HepG2 (cell line): ENCODE results near the gene ADI1. TPM values are rescaled to one million over a fixed set of nuclear protein-coding genes. Genes with fewer than 3 reads are reported as not detected.

Experiments
- HNRNPK ChIP-seq: fragments of 200-400 bp; formaldehyde crosslinking; IDR thresholded peaks from 2 replicates; pipeline ENCODE4 v1.6.1; 2018; ENCODE audit warnings: low read length, low read depth, moderate library complexity, mild to moderate bottlenecking; ENCODE audit not compliant: poor library complexity, severe bottlenecking
- KDM1A ChIP-seq: IDR thresholded peaks from 2 replicates; pipeline ENCODE4 v1.6.1; 2016; ENCODE audit warnings: missing compliant biosample characterization
- MBD4 ChIP-seq: IDR thresholded peaks from 2 replicates; pipeline ENCODE4 v1.6.1; 2012; ENCODE audit warnings: low read length, inconsistent platforms, borderline replicate concordance
- NCOR1 ChIP-seq: fragments of 200-600 bp; sonication (generic); IDR thresholded peaks from 2 replicates; pipeline ENCODE4 v1.7.0; 2017; ENCODE audit warnings: antibody characterized with exemption, low read length, borderline replicate concordance
- NONO ChIP-seq, 2 experiments: fragments of 450-650 bp in 1 of 2; sonication (generic) in 1 of 2; formaldehyde crosslinking in 1 of 2; IDR thresholded peaks in 1 of 2; conservative IDR thresholded peaks in 1 of 2; 2 replicates each; pipeline versions ENCODE4 v1.6.1 to v1.8.0; 2017 to 2022; ENCODE audit warnings: mild to moderate bottlenecking in 1 of 2, missing genetic modification reagents in 1 of 2, moderate library complexity in 1 of 2
- SSRP1 ChIP-seq: IDR thresholded peaks from 2 replicates; pipeline ENCODE4 v1.6.1; 2016; ENCODE audit warnings: control low read depth
- STAT5B ChIP-seq: sonication (generic); formaldehyde crosslinking; IDR thresholded peaks from 2 replicates; pipeline ENCODE4 v1.4.0; 2020; ENCODE audit warnings: missing genetic modification reagents
- SYNCRIP ChIP-seq: fragments of 200-400 bp; formaldehyde crosslinking; IDR thresholded peaks from 2 replicates; pipeline ENCODE4 v1.6.1; 2018; ENCODE audit warnings: mild to moderate bottlenecking, low read depth, low read length; ENCODE audit not compliant: insufficient read depth
- TBX2 ChIP-seq: sonication (generic); formaldehyde crosslinking; IDR thresholded peaks from 2 replicates; pipeline ENCODE4 v1.5.0; 2020; ENCODE audit warnings: missing genetic modification reagents, mild to moderate bottlenecking, borderline replicate concordance
- YY1 ChIP-seq: IDR thresholded peaks from 2 replicates; pipeline ENCODE4 v1.6.1; 2011; ENCODE audit warnings: low read length, low read depth, moderate library complexity, mild to moderate bottlenecking; ENCODE audit not compliant: insufficient read depth, insufficient replicate concordance
- ZFP36L1 ChIP-seq: sonication (generic); formaldehyde crosslinking; IDR thresholded peaks from 2 replicates; pipeline ENCODE4 v1.8.0; 2022; ENCODE audit warnings: mild to moderate bottlenecking, missing genetic modification reagents, moderate library complexity
- ZNF589 ChIP-seq: sonication (generic); formaldehyde crosslinking; conservative IDR thresholded peaks from 2 replicates; pipeline ENCODE4 v1.8.0; 2022; ENCODE audit warnings: mild to moderate bottlenecking, moderate library complexity, missing genetic modification reagents
- ZNF772 ChIP-seq: sonication (generic); formaldehyde crosslinking; IDR thresholded peaks from 2 replicates; pipeline ENCODE4 v1.5.0; 2020; ENCODE audit warnings: mild to moderate bottlenecking, missing genetic modification reagents
- ZNF841 ChIP-seq: sonication (generic); formaldehyde crosslinking; IDR thresholded peaks from 2 replicates; pipeline ENCODE4 v1.8.1; 2023; ENCODE audit warnings: missing genetic modification reagents, borderline replicate concordance
- ZSCAN25 ChIP-seq: sonication (generic); formaldehyde crosslinking; IDR thresholded peaks from 2 replicates; pipeline ENCODE4 v1.8.0; 2022; ENCODE audit warnings: mild to moderate bottlenecking, missing genetic modification reagents
- polyA plus RNA-seq, 8 experiments: library from polyadenylated mRNA; depleted of rRNA in 3 of 8; stranded (reverse) in 7 of 8; unstranded in 1 of 8; fragments of >200 nt; fragmentation: Illumina TruSeq in 4 of 8; extraction: Trizol in 4 of 8; gene quantifications; 2 replicates each; pipeline versions ENCODE4 v1.2.1 to v1.2.3, GENCODE V29; 2011 to 2016; ENCODE audit warnings: low read depth in 4 of 8, missing spikeins in 1 of 8, mixed read lengths in 1 of 8; ENCODE audit not compliant: insufficient read depth in 1 of 8
- total RNA-seq, 5 experiments: library from RNA; depleted of rRNA; stranded (reverse); fragments of >200 nt; fragmentation: Illumina TruSeq; extraction: Trizol; gene quantifications; 2 replicates each; pipeline ENCODE4 v1.2.3, GENCODE V29; 2016; ENCODE audit warnings: low read depth in 1 of 5
- TF ChIP-seq, protein P1 (sequence below): sonication (generic); formaldehyde crosslinking; IDR thresholded peaks from 2 replicates; pipeline ENCODE4 v1.4.0; 2020; ENCODE audit warnings: mild to moderate bottlenecking, missing genetic modification reagents
- TF ChIP-seq, protein P2 (sequence below): sonication (generic); formaldehyde crosslinking; IDR thresholded peaks from 2 replicates; pipeline ENCODE4 v1.8.1; 2023; ENCODE audit warnings: mild to moderate bottlenecking, moderate library complexity, missing genetic modification reagents
- TF ChIP-seq, protein P3 (sequence below): sonication (generic); formaldehyde crosslinking; IDR thresholded peaks from 2 replicates; pipeline ENCODE4 v1.5.0; 2020; ENCODE audit warnings: mild to moderate bottlenecking, missing genetic modification reagents, borderline replicate concordance

Gene ADI1
- total and polyA plus RNA-seq, 2 of the 13 experiments (the other 11 are each of a cell fraction or from before 2014, with no cell fraction given) = 28.7 to 123 TPM

DNA sequence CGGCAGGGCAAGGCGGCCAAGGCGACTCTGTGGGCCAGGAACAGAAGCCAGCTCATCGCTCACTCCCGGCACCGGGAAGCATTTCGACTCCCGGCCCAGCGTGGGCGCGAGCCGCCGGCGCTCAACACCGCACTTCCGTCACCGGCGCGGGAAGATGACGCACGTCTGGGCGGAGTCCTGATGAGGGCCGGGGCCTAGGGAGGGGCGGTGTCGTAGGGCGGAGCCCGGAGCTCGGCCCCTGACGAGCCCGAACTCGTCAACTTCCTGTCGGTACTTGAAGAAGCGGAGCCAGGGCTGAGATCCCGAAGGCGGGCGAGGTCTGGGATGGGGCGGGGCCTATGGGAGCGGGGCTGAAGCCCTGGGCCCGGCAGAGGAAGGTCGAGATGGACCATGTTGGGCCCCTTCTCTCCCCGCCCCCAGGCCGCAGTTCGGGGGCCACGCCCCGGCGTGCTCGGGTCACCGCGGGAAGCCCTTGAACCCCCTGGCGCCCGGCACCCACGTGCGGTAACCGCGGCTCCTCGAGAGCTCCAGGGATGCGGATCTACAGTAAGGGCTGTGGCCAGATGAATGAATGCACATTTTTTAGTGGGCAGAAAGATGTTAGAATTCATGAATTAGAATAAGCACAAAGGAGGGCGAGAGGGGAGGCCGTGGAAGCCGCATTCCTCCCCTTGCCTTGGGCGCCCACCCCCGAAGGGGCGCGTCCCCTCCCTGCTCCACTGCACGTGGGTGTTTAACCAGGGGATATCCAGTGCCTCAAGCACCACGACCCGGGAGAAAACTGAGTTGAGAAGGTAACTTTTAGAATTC, 39.1 kb upstream of the ADI1 start, which contains the start of gene RNASEH1 (continued):
- TF ChIP-seq, protein P1, sequence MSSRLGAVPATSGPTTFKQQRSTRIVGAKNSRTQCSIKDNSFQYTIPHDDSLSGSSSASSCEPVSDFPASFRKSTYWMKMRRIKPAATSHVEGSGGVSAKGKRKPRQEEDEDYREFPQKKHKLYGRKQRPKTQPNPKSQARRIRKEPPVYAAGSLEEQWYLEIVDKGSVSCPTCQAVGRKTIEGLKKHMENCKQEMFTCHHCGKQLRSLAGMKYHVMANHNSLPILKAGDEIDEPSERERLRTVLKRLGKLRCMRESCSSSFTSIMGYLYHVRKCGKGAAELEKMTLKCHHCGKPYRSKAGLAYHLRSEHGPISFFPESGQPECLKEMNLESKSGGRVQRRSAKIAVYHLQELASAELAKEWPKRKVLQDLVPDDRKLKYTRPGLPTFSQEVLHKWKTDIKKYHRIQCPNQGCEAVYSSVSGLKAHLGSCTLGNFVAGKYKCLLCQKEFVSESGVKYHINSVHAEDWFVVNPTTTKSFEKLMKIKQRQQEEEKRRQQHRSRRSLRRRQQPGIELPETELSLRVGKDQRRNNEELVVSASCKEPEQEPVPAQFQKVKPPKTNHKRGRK = 0 out of 2 replicates have a peak, but pooled peaks have one; percentile 20
- peak; percentile 32 for TF ChIP-seq KDM1A (CRISPR knock-in tag)
- peak; percentile 92 for TF ChIP-seq STAT5B (CRISPR knock-in tag)
- peak; percentile 28 for TF ChIP-seq SSRP1 (CRISPR knock-in tag)
- no peak for TF ChIP-seq SYNCRIP
- peak; percentile 87 for TF ChIP-seq ZNF772
- TF ChIP-seq MBD4 = no peak
- peak; percentile 66; the same call in 1 of the 2 replicates for TF ChIP-seq ZSCAN25
- TF ChIP-seq ZFP36L1 (CRISPR knock-in tag) = peak; percentile 98; the same call in 1 of the 2 replicates
- TF ChIP-seq HNRNPK = no peak
- TF ChIP-seq YY1 = peak; percentile 34
- TF ChIP-seq NONO (IDR thresholded peaks at IDR 0.05) = no peak
- peak; percentile 95 for TF ChIP-seq NONO (CRISPR knock-in tag; conservative IDR thresholded peaks at IDR 0.05)
- TF ChIP-seq, protein P2, sequence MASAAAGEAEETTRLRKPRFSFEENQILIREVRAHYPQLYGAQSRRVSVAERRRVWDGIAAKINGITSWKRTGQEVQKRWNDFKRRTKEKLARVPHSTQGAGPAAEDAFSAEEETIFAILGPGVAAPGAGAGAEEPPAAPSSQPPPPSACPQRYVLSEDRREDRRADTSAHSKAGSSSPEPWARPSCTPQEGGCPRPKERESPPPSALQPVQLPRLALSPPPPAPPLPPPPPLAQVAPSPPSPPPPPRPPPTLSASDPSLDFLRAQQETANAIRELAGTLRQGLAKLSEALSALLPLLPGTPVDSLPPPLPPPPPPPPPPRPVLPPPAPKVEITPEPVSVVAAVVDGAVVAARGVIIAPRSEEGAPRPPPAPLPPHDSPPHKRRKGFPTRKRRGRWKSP (CRISPR knock-in tag) = peak; percentile 93; the same call in 1 of the 2 replicates
- TF ChIP-seq NCOR1 = peak; percentile 53
- TF ChIP-seq, protein P3, sequence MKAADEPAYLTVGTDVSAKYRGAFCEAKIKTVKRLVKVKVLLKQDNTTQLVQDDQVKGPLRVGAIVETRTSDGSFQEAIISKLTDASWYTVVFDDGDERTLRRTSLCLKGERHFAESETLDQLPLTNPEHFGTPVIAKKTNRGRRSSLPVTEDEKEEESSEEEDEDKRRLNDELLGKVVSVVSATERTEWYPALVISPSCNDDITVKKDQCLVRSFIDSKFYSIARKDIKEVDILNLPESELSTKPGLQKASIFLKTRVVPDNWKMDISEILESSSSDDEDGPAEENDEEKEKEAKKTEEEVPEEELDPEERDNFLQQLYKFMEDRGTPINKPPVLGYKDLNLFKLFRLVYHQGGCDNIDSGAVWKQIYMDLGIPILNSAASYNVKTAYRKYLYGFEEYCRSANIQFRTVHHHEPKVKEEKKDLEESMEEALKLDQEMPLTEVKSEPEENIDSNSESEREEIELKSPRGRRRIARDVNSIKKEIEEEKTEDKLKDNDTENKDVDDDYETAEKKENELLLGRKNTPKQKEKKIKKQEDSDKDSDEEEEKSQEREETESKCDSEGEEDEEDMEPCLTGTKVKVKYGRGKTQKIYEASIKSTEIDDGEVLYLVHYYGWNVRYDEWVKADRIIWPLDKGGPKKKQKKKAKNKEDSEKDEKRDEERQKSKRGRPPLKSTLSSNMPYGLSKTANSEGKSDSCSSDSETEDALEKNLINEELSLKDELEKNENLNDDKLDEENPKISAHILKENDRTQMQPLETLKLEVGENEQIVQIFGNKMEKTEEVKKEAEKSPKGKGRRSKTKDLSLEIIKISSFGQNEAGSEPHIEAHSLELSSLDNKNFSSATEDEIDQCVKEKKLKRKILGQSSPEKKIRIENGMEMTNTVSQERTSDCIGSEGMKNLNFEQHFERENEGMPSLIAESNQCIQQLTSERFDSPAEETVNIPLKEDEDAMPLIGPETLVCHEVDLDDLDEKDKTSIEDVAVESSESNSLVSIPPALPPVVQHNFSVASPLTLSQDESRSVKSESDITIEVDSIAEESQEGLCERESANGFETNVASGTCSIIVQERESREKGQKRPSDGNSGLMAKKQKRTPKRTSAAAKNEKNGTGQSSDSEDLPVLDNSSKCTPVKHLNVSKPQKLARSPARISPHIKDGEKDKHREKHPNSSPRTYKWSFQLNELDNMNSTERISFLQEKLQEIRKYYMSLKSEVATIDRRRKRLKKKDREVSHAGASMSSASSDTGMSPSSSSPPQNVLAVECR = peak; percentile 100
- TF ChIP-seq TBX2 = peak; percentile 96
- TF ChIP-seq ZNF589 (CRISPR knock-in tag) = peak; percentile 78; the same call in 1 of the 2 replicates
- peak; percentile 90; the same call in 1 of the 2 replicates for TF ChIP-seq ZNF841 (CRISPR knock-in tag)
